ENCODE data around the gene BTBD2.

The BTBD2 gene

GRCh38 chr19:2032296-2032941 lies 16.9 kb upstream of the BTBD2 start:
- H3K4me2 ChIP-seq (ENCODE audit: low read length), result peak overlapping the region; percentile 84
- H3K27ac ChIP-seq, result peak overlapping the region; percentile 76
- H3K79me2 ChIP-seq, result no peaks in the 10 kb centered on the region
- TF ChIP-seq CTCF (IDR thresholded peaks at IDR 0.05), result no peak
- H3K27me3 ChIP-seq (ENCODE audit: control insufficient read depth, insufficient read depth, low read length), result no peaks in the 10 kb centered on the region
- H3K9me3 ChIP-seq (ENCODE audit: control insufficient read depth, low read length), result no peaks in the 10 kb centered on the region
- H3K9ac ChIP-seq, result no peak overlapping the region
- peaks cover 12% of the 10 kb centered on the region for H3K4me1 ChIP-seq
- peak overlapping the region; percentile 55 for H3K4me3 ChIP-seq (ENCODE audit: low read depth, low read length)
- peak overlapping the region; percentile 76 for H2AFZ ChIP-seq
- H3K36me3 ChIP-seq (ENCODE audit: control insufficient read depth, insufficient read depth, low read length), result no peaks in the 10 kb centered on the region

GRCh38 chr19:2027361-2027760 lies 11.8 kb upstream of the BTBD2 start:
- Histone ChIP-seq H2AFZ (no peak overlapping the region), H3K9ac (no peak overlapping the region), H3K27me3 (ENCODE audit: control insufficient read depth, insufficient read depth, low read length) (no peaks in the 10 kb centered on the region), H3K36me3 (ENCODE audit: control insufficient read depth, insufficient read depth, low read length) (no peaks in the 10 kb centered on the region), H3K79me2 (no peaks in the 10 kb centered on the region), H3K4me1 (peaks cover 8% of the 10 kb centered on the region), H3K4me3 (ENCODE audit: low read depth, low read length) (no peak overlapping the region), H3K9me3 (ENCODE audit: control insufficient read depth, low read length) (no peaks in the 10 kb centered on the region), H3K4me2 (ENCODE audit: low read length) (no peak overlapping the region), H3K27ac (no peak overlapping the region)
- no peak for TF ChIP-seq CTCF (IDR thresholded peaks at IDR 0.05)

DNA sequence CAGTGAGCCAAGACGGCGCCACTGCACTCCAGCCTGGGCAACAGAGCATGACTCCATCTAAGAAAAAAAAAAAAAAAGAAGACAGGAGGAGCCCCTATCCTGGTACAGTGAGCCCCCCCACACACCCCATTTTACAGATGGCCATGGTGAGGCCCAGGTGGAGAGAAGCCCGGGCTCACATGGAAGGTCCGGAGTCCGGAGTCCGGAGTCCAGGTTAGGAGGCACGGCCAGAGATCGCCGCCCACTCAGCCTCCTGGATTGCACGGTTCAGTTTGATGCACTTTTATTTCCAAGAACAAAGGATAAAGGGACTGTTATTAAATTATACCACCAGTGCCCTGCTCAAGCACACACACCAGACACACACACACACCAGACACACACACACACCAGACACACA lies 11.3 kb upstream of the BTBD2 start:
- H3K4me3 ChIP-seq (ENCODE audit: low read depth, low read length), result no peak overlapping the region
- no peaks in the 10 kb centered on the region for H3K36me3 ChIP-seq (ENCODE audit: control insufficient read depth, insufficient read depth, low read length)
- no peaks in the 10 kb centered on the region for H3K79me2 ChIP-seq
- no peak overlapping the region for H3K9ac ChIP-seq
- H3K27me3 ChIP-seq (ENCODE audit: control insufficient read depth, insufficient read depth, low read length), result no peaks in the 10 kb centered on the region
- no peak for TF ChIP-seq CTCF (IDR thresholded peaks at IDR 0.05)
- no peak overlapping the region for H2AFZ ChIP-seq
- peaks cover 4% of the 10 kb centered on the region for H3K4me1 ChIP-seq
- no peak overlapping the region for H3K27ac ChIP-seq
- no peak overlapping the region for H3K4me2 ChIP-seq (ENCODE audit: low read length)
- H3K9me3 ChIP-seq (ENCODE audit: control insufficient read depth, low read length), result no peaks in the 10 kb centered on the region

GRCh38 chr19:2022289-2022688 lies 6.8 kb upstream of the BTBD2 start:
- TF ChIP-seq CTCF (IDR thresholded peaks at IDR 0.05), result no peak
- Histone ChIP-seq H3K4me1 (peaks cover 2% of the 10 kb centered on the region), H3K4me2 (ENCODE audit: low read length) (no peak overlapping the region), H3K36me3 (ENCODE audit: control insufficient read depth, insufficient read depth, low read length) (no peaks in the 10 kb centered on the region), H3K9ac (no peak overlapping the region), H3K27ac (no peak overlapping the region), H3K4me3 (ENCODE audit: low read depth, low read length) (no peak overlapping the region), H3K27me3 (ENCODE audit: control insufficient read depth, insufficient read depth, low read length) (no peaks in the 10 kb centered on the region), H3K9me3 (ENCODE audit: control insufficient read depth, low read length) (no peaks in the 10 kb centered on the region), H2AFZ (no peak overlapping the region), H3K79me2 (no peaks in the 10 kb centered on the region)

DNA sequence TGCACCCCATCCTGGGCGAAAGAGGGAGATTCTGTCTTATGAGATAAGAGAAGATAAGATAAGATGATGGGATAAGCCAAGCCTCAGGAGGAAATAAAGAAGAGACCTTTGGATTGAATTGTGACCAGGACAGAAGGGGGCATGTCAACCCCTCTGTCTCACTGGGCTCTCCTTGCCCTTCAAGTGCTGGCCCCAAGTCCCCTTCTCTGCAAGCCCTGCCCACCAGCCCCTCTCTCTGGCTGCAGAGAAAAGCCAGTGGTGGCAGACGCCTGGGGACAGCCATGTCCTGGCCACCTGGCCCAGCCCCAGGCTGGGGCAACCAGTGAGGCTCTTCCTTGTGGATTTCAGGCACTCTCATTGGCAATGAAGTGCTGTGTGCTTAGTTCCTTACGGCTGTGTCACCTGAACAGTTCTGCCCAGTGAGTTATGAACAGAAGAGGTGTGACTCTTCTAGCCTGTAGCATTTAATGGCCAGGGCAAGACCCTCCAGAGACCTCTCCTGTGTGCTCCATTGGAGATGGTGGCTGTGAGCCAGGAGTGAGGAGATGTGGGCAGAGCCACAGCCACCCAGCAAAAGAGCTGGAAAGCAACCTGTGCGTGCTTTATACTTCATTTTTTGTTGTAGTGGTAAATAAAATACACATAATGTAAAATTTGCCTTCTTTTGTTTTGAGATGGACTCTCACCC lies 6.1 kb upstream of the BTBD2 start:
- Histone ChIP-seq H3K4me3 (ENCODE audit: low read depth, low read length) (no peak overlapping the region), H3K9ac (no peak overlapping the region), H3K36me3 (ENCODE audit: control insufficient read depth, insufficient read depth, low read length) (no peaks in the 10 kb centered on the region), H3K79me2 (no peaks in the 10 kb centered on the region), H3K9me3 (ENCODE audit: control insufficient read depth, low read length) (no peaks in the 10 kb centered on the region), H3K27ac (no peak overlapping the region), H3K27me3 (ENCODE audit: control insufficient read depth, insufficient read depth, low read length) (no peaks in the 10 kb centered on the region), H3K4me2 (ENCODE audit: low read length) (no peak overlapping the region), H3K4me1 (peaks cover 2% of the 10 kb centered on the region), H2AFZ (peak overlapping the region; percentile 46)
- no peak for TF ChIP-seq CTCF (IDR thresholded peaks at IDR 0.05)
